ENCODE results near the gene ANKRD52. TPM values are rescaled to one million over a fixed set of nuclear protein-coding genes. Genes with fewer than 3 reads are reported as not detected.
"Not testable (repeated sequence)": the region's sequence is repeated elsewhere in the genome, so short reads cannot be mapped to it uniquely, and the experiment has no call there.

Gene ANKRD52
- total and polyA plus RNA-seq, 4 donors = 5.4 to 13.6 (median 9.3) TPM

DNA sequence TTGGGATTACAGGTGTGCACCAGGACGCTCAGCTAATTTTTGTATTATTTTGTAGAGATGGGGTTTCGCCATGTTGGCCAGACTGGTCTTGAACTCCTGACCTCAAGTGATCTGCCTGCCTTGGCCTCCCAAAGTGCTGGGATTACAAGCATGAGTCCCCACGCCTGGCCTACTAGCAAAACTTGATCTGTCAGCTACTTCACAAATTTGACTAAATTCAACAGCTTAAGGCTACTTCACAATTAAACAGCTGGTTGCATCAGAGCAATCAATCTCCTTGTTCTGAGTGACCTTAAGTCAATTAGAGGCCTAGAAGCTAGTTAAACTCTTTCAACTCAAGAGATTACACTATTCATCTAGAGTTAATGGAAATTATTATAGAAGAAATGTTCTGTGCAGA, 20.7 kb upstream of the ANKRD52 start:
- DNase-seq (ENCODE audit: low spot score) = no peak
- H3K36me3 ChIP-seq (ENCODE audit: control insufficient read depth in 4 of 4, insufficient read depth in 3 of 4, low read depth in 1 of 4, low read length in 3 of 4) = peaks cover 15 to 58% (median 50%) of the 10 kb centered on the region in 4 donors
- H3K9ac ChIP-seq (ENCODE audit: low read depth in 1 of 2, low read length in 2 of 2) = no peak overlapping the region
- TF ChIP-seq CTCF (IDR thresholded peaks at IDR 0.05; ENCODE audit: low read depth, low read length, missing input control) = no peak
- TF ChIP-seq MAX (IDR thresholded peaks at IDR 0.05) = no peak
- no peak for TF ChIP-seq SP1 (IDR thresholded peaks at IDR 0.05)
- no peak for TF ChIP-seq NR2F2 (IDR thresholded peaks at IDR 0.05)
- no peak for TF ChIP-seq ZBTB33 (IDR thresholded peaks at IDR 0.05)
- no peak for TF ChIP-seq FOXA2 (IDR thresholded peaks at IDR 0.05)
- no peak for TF ChIP-seq RXRA (IDR thresholded peaks at IDR 0.05)
- H3K27ac ChIP-seq (ENCODE audit: low read depth in 1 of 2, low read length in 2 of 2) = no peak overlapping the region
- no peaks in the 10 kb centered on the region for H3K9me3 ChIP-seq (ENCODE audit: control insufficient read depth in 4 of 4, low read length in 3 of 4)
- WGBS = 93% methylated on average over 3 of the region's 3 CpGs
- peaks cover 0 to 23% (median 18%) of the 10 kb centered on the region in 4 donors for H3K4me1 ChIP-seq (ENCODE audit: control insufficient read depth in 4 of 4, insufficient read depth in 4 of 4, low read length in 3 of 4)
- no peak overlapping the region for H3K4me3 ChIP-seq (ENCODE audit: low read depth in 1 of 3, low read length in 3 of 3)
- H3K27me3 ChIP-seq (ENCODE audit: control insufficient read depth in 4 of 4, insufficient read depth in 4 of 4, low read length in 3 of 4) = no peaks in the 10 kb centered on the region

DNA sequence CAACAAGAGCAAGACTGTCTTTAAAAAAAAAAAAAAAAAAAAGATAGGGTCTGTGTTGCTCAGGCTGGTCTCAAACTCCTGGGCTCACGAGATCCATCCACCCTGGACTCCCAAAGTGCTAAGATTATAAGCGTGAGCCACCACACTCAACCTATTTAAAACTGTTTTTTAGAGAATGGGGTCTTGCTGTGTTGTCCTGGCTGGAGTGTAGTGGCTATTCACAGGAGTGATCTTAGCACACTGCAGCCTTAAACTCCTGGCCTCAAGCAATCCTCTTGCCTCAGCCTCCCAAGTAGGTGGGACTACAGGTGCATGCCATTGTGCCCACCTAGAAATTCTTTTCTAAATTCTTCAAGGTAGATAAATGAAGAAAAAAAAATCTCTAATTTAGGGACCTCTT, 16.1 kb upstream of the ANKRD52 start:
- Histone ChIP-seq H3K9me3 (ENCODE audit: control insufficient read depth in 4 of 4, low read length in 3 of 4) (no peaks in the 10 kb centered on the region), H3K4me1 (ENCODE audit: control insufficient read depth in 4 of 4, insufficient read depth in 4 of 4, low read length in 3 of 4) (peaks cover 2 to 32% (median 27%) of the 10 kb centered on the region in 4 donors), H3K27me3 (ENCODE audit: control insufficient read depth in 4 of 4, insufficient read depth in 4 of 4, low read length in 3 of 4) (no peaks in the 10 kb centered on the region), H3K4me3 (ENCODE audit: low read depth in 1 of 3, low read length in 3 of 3) (no peak overlapping the region), H3K9ac (ENCODE audit: low read depth in 1 of 2, low read length in 2 of 2) (no peak overlapping the region), H3K36me3 (ENCODE audit: control insufficient read depth in 4 of 4, insufficient read depth in 3 of 4, low read depth in 1 of 4, low read length in 3 of 4) (peaks cover 8 to 51% (median 46%) of the 10 kb centered on the region in 4 donors), H3K27ac (ENCODE audit: low read depth in 1 of 2, low read length in 2 of 2) (no peak overlapping the region)
- TF ChIP-seq FOXA2 (IDR thresholded peaks at IDR 0.05) = no peak
- TF ChIP-seq SP1 (IDR thresholded peaks at IDR 0.05) = no peak
- no peak for DNase-seq (ENCODE audit: low spot score)
- whole genome bisulfite sequencing = 98% methylated on average over 2 of the region's 2 CpGs

DNA sequence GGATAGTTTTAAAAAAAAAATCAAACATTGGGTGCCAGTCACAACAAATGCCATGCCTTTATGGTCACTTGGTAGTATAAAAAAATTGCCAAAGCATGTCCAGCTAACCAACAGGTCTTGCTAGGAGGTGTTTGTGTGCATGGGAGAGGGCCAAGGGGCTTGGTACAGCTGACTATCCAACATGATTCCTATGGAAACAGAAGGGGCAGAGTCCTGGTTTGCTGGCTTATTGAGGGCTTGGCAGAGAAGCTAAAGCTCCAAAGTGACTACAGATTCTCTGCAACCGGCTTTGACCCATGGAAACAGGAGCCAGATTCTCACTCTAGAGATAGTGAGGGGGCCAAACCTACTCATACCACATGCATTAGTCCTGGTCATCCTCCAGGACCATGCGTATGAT, 14.3 kb upstream of the ANKRD52 start:
- H3K9me3 ChIP-seq (ENCODE audit: control insufficient read depth in 4 of 4, low read length in 3 of 4); DNase-seq (ENCODE audit: low spot score): not testable (repeated sequence)

GRCh38 chr12:56271031-56271430, 12.8 kb upstream of the ANKRD52 start:
- Histone ChIP-seq H3K4me1 (ENCODE audit: control insufficient read depth in 4 of 4, insufficient read depth in 4 of 4, low read length in 3 of 4) (peaks cover 2 to 61% (median 48%) of the 10 kb centered on the region in 4 donors), H3K36me3 (ENCODE audit: control insufficient read depth in 4 of 4, insufficient read depth in 3 of 4, low read depth in 1 of 4, low read length in 3 of 4) (peaks cover 4 to 38% (median 33%) of the 10 kb centered on the region in 4 donors), H3K27ac (ENCODE audit: low read depth in 1 of 2, low read length in 2 of 2) (no peak overlapping the region), H3K9me3 (ENCODE audit: control insufficient read depth in 4 of 4, low read length in 3 of 4) (no peaks in the 10 kb centered on the region), H3K9ac (ENCODE audit: low read depth in 1 of 2, low read length in 2 of 2) (no peak overlapping the region), H3K4me3 (ENCODE audit: low read depth in 1 of 3, low read length in 3 of 3) (no peak overlapping the region), H3K27me3 (ENCODE audit: control insufficient read depth in 4 of 4, insufficient read depth in 4 of 4, low read length in 3 of 4) (no peaks in the 10 kb centered on the region)
- DNase-seq (ENCODE audit: low spot score) = no peak
- no peak for TF ChIP-seq FOXA2 (IDR thresholded peaks at IDR 0.05)
- TF ChIP-seq CTCF (IDR thresholded peaks at IDR 0.05; ENCODE audit: low read depth, low read length, missing input control) = peak; percentile 9
- peak; percentile 28 to 44 for TF ChIP-seq RAD21 (IDR thresholded peaks at IDR 0.05)
- 11% methylated on average over 1 of the region's 1 CpG for WGBS

More for the DNA sequence above, 14.3 kb upstream of the ANKRD52 start:
- H3K27ac ChIP-seq (ENCODE audit: low read depth in 1 of 2, low read length in 2 of 2); H3K4me3 ChIP-seq (ENCODE audit: low read depth in 1 of 3, low read length in 3 of 3); H3K9ac ChIP-seq (ENCODE audit: low read depth in 1 of 2, low read length in 2 of 2); H3K27me3 ChIP-seq (ENCODE audit: control insufficient read depth in 4 of 4, insufficient read depth in 4 of 4, low read length in 3 of 4): not testable (repeated sequence)
- TF ChIP-seq RXRA (IDR thresholded peaks at IDR 0.05) = peak in 1 of 2 donors; percentile 26
- TF ChIP-seq RAD21 (IDR thresholded peaks at IDR 0.05) = peak in 1 of 2 donors; percentile 17
- TF ChIP-seq HNF4A (conservative IDR thresholded peaks at IDR 0.05) = peak; percentile 45 to 49
- TF ChIP-seq HNF4G (IDR thresholded peaks at IDR 0.05) = peak; percentile 11
- H3K4me1 ChIP-seq (ENCODE audit: control insufficient read depth in 4 of 4, insufficient read depth in 4 of 4, low read length in 3 of 4) = peaks cover 2 to 49% (median 39%) of the 10 kb centered on the region in 4 donors
- WGBS = 40% methylated on average over 2 of the region's 2 CpGs
- H3K36me3 ChIP-seq (ENCODE audit: control insufficient read depth in 4 of 4, insufficient read depth in 3 of 4, low read depth in 1 of 4, low read length in 3 of 4) = peaks cover 4 to 41% (median 36%) of the 10 kb centered on the region in 4 donors

Data from liver (tissue), 9 donors.